GM12892 (cell line): Measurements from ENCODE around the gene TIE1.

Experiments used
- POLR2A ChIP-seq: IDR thresholded peaks from 2 replicates; pipeline ENCODE4 v1.6.1; 2011; ENCODE audit warnings: low read depth, low read length, control low read depth
- POLR2AphosphoS5 ChIP-seq: IDR thresholded peaks from 2 replicates; pipeline ENCODE4 v1.6.1; 2011; ENCODE audit warnings: low read depth, low read length, control low read depth
- TAF1 ChIP-seq: IDR thresholded peaks from 2 replicates; pipeline ENCODE4 v1.6.1; 2011; ENCODE audit warnings: low read depth, mild to moderate bottlenecking, control low read depth, low read length, borderline replicate concordance

- TF ChIP-seq POLR2AphosphoS5 = no peak
- TF ChIP-seq POLR2A = no peak
- no peak for TF ChIP-seq TAF1
Observed at GRCh38 chr1:43315481-43315880, 14.7 kb downstream of the TIE1 start.
